HG02623 (cell line): ENCODE measurements around the gene DRGX.

Experiments used
- ATAC-seq: cut with Tn5 transposase; IDR thresholded peaks from one replicate; pipeline ENCODE4 v1.9.1; 2021; ENCODE audit warnings: moderate library complexity; ENCODE audit not compliant: unreplicated experiment

DRGX gene

DNA sequence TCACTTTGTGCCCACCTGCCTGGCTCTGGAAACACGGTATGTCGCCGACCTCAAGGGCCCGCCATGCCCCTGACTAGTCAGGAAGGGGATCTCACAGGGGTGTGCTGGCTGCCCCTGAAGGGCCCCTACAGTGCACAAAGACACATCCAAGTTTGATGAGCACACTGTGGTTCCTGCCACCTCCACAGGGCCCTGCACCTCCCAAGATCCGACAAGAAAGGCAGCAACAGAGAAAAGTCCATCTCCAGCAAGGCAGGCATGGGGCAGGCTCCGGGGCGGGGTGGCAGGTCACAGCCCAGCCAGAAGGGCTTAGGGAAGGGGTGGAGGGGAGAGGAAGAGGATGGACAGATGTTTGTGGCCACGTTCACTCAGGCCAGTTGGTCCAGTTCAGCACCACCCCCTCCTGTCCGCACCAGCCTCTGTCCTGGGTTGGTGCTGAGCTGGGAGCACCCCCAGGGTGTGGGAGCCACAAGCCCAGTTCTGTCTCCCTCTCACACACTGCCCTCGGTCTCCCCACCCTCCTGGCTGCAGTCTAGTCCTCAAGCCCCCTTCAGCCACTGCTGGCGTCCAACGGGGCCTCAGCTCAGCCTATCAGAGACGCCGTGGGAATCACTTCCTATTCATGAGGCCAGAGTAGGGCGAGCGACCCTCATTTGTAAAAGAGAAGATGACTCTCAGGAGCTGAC is 11.5 kb downstream of the DRGX start:
- no peak for ATAC-seq

DNA sequence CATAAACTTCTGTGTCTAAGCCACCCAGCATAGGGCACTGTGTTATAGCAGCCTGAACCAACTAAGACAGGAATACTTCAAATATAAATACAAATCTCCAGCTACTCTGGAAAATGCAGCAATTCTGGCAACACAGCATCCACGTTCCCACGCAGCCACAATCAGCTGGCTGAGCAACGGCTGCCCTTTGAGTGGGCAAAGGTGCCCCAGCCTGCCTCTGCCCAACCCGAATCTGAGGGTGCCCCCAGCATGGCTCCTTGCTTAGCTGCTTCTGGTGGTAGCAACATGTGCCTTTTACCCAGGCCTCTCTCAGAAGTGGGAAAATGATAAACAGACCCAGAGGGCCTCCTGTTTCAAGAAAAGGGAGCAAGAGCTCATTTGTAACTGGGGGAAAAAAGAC is 12.0 kb downstream of the DRGX start:
- ATAC-seq = no peak

DNA sequence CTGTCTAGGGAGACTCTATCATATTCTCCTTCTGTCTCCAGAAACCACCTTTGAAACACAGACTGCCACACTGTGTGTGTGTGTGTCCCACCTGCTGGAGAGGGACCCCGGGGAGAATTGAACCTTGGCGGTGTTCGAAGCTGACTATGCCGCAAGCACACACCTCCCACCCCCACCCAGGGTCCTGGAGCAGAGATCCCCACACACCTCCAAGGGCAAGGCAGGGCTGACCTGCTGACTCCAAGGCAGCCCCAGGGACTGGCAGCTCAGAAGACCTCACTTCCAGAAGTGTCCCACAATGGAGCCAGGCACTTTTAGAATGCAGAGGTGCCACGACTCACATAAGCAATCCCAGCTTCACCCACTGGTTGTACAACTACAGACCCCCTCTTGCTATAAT is 13.1 kb downstream of the DRGX start:
- ATAC-seq = no peak

DNA sequence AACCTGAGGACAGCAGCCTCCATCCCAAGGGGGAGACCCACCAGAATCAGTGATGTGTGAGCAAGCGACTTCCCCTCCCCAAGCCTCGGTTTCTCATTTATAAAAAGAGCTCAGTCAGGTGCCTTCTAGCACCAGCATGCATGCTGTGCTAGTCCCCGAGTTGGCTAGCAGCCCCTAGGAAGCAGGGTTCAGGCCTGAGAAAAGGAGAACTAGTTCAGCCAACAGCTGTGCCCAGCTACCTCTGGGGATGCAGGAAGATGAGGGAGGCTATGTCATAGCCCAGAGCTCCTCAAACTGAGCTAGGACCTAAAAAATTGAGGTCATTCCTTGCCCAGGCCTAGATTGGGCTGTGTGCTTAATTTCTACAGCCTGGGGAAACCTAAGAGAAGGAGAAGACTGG is 13.7 kb downstream of the DRGX start:
- no peak for ATAC-seq

DNA sequence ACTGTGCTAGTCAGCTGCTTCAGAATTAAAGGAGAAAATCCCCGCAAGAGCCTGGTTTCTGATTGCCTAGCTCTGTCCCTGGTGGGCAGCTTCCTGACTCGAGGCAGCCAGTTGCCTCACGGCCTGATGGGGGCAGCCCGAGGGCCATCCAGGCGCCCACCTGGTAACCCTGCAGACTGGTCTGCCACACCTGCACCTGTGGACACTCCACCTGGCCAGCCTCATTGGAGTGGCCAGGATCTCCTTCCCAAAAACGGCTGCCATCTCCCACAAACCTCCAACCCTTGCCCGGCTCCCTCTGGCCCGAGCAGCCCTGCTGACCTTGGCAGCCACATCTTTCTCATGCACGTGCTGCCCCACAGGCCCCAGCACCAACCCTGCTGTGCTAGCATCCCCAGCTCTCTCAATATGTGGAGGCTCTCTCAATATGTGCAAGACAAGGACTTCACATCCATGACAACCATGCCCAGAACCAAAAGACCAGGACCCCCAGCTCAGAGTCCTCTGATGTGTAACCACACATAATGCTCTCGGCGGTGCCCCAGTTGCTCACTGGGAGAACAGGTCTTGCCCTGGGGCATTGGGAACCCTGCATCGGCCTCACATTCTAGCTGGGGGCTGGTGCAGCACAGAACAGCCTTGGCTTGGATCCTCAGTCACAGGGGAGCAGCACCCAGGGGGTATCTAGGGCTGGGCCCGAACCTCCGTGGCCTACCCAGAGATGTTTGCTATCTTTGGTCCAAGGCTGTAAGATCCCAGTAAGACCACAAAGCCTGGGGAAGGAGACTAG is 14.6 kb downstream of the DRGX start:
- ATAC-seq = no peak

DNA sequence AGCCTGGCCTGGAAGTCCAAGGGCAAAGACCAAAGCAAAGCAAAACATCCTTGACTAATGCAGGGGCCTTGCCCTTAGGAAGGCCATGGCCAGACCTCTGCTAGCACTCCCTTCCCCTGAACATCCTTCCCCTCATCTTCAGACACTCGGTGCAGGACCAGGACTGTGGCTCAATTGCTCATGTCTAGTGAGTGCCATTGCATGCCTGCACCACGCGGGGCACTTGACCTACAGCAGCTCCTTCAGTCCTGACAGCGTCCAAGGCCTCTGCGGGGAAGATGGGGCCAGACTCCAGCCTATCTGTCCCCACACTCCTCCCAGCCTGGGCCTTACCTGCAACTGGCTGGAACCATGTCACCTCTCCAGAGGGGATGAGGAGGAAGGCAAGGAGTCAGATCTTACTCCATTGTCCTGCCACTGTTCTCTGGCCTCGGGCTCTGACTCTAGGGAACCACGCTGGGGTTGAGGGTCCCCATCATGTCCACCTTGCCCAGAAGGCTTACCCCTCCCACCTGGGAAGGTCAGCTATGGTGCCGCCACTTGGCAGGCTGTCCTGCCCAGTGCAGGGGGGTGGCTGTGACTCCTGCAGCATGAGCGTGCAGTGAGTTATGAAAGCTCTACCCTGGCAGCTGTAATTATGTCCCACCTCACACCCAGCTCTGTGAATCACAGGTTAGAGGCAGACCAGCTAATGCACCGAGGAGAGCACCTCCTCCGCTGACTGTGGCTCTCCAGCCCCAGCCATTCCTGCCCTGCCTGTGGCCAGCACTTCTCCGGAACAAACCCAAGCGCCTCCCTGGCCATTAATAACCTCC is 16.1 kb downstream of the DRGX start:
- no peak for ATAC-seq

DNA sequence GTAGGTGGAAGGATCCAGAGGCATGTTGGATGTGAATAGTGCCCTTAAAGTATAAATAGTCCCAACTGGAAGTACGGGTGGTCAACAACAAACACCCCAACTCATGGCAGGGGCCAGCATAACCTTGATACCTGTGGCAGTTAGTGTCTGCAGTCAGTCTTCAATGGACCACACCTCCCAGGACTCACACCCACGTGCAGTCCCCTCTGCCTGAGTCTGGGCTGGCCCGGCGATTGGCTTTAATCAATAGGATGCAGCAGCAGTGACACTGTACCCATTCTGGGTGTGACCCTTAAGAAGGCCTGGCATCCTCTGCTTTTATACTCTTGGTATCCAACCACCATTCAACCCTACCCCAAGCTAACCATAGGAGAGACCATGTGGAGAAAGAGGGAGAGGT is 18.6 kb downstream of the DRGX start:
- no peak for ATAC-seq

DNA sequence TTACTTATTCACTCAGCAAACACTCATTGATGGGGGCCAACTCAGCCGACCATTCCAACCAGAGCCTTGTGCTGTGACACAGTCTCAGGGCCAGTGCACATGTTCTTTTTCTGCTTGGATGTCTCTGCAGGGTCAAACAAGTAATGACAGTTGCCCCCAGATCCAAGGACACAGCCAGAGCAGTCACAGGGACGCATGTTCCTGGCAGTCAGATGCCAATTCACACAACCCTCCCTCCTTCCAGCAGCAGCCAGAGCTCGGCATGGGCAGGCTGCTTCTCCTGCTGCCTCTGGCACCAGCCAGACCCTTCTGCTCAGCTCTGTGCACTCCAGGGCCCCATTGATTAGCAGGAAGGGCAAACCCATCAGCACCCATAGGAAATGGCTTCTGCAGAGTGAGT is 20.3 kb downstream of the DRGX start:
- ATAC-seq = no peak

DNA sequence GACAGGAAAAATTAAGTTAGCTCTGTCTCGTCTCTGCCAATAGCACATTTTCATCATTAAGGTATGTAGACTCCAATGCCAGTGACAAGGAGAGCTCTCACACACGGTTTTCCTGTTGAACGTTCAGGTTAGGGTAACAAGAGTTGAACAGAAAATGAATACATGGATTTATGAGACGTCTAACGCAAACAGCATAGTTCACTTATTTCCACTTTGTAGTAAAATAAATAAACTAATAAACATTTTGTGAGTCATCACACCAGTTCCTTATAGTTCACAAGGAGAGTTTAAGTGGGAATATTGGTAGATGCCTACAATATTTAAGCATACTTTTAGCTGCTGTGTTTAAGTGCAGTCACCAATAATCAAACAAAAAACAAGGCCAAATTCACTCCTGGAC is 21.1 kb downstream of the DRGX start:
- ATAC-seq = no peak

DNA sequence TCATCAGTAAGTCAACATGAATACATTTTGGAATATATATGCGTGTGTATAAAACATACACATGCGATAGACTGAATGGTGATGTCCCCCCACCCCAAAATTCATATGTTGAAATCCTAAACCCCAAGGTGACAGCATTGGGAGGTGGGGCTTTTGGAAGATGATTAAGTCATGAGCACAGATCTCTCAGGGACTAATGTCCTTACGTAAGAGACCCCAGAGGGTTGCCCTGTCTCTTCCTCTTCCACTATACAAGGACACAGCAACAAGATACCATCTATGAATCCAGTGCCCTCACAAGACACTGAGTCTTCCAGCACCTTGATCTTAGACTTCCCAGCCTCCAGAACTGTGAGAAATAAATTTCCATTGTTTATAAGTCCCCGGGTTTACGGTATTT is 22.5 kb downstream of the DRGX start:
- no peak for ATAC-seq

DNA sequence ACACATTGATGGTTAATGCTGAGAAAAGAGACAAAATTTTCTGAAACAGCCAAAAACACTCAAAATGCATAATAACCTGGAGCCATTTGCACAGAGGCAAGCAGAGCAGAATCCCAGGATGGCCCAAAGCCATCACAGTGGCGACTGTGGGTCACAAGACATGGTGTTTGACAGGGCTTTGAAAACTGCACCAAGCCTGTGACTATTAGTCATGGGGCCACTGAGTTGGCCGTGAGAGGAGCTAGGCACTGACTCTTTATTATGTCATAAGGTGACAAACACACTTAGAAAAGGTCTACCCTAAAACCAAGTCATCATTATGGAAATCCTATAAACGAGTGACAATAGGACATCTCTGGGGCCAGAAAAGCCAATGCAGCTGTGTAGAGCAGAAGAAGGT is 23.9 kb downstream of the DRGX start:
- ATAC-seq = no peak

DNA sequence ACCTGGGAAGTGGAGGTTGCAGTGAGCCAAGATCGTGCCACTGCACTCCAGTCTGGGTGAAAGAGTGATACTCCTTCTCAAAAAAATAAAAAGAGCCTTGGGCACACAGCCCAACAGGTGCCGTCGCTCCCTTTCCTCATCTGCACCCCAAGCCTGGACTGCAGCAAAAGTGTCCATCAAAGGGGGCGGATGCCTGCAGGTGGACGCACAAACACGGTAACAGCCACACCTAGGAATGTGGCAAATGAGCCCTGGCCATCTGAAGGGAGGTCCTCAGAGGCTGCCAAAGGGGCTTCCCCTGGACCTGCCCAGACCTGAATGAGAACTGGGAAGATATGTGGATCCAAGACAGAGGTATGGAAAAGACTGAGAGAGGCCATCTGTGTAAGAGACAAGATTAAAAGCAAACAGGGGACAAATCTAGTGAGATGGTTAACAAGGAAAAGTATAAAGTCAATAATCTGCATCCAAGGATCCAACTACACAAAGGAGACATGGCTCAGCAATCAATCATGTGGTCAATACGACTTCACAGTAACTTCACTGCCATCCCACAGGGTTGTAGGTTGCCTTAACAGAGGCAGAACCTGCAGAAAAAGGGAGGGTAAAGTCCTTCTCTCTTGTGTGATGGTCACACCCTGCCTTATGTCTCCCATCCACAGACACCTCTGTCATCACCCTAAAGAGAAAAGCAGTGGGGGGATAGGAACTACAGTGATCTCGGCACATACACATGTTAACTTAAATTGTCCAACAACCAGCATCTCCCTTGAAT is 25.4 kb downstream of the DRGX start:
- ATAC-seq = no peak

DNA sequence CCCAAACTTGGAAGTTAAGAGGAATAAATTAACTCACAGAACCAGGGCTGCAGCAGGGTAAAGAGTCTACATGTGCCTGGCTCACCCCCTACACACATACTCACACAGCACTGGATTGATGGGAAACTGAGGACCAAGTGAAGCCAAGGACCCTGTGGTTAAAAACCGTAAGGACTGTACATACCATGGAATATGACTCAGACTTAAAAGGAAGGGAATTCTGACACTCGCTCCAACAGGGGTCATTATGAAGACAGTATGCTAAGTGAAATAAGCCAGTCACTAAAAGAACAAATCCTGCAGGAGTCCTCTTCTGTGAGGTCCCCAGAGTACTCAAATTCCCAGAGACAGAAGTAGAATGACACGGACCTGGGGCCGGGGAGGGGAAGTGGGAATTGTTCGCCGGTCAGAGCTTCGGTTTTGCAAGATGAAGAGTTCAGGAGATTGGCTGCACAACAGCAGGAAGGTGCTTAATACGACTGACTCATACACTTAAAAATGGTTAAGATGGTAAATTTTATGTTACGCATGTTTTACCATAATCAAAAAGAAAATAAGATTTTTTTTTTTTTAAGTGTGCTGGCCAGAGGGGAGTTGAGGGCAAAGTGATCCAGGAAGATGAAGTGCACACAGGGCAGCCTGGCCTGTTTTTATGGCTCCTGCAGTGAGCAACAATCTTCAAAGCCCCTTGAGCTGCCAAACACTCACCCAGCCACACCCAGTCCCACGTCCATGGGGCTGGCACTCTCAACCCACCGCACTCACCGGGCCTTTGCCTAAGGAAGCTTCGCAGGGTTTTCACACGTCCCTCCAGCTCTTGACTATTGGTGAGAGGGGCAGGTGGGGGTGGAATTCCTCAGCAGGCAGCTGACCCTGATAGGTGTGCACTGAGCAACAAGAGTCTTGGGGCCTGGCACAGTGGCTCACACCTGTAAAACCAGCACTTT is 26.4 kb downstream of the DRGX start:
- ATAC-seq = no peak

DNA sequence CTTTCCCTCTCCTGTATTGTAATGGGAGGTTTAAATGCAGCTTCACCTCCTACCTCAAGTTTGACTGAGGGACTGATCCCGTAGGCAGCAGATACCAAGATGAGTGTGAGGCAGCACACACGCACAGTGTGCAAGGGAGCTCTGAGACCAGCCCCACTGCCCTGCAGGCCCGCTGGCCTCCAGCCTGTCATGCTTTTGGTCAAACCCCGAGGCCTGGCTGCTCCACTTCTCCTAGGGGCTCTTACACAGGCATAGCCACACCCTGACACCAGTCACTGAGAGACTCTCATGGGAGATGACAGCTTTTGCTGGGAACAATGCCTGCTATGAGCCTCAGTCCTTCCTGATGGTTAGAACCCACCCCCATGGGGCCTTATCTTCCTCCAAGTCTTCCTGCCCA is 27.6 kb downstream of the DRGX start:
- no peak for ATAC-seq

DNA sequence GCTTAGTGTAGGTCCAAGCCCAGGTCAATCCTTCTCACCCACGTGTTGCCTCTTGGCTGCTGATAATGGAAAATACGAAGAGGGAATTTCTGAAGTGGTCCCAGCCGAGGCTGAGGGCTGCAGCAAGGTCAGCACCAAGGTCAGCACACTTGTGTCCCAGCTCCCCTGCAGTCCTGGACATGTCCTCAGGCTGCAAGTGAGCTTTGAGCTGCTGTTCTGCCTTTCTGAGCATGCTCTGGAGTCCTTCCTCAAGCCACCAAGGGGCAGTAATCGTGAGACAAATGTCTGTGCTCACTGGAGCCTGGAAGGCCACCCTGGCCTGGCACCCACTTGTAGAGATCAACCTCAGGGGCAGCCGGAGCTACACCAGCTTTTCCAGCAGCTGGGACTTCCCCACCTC is 28.3 kb downstream of the DRGX start:
- no peak for ATAC-seq

DNA sequence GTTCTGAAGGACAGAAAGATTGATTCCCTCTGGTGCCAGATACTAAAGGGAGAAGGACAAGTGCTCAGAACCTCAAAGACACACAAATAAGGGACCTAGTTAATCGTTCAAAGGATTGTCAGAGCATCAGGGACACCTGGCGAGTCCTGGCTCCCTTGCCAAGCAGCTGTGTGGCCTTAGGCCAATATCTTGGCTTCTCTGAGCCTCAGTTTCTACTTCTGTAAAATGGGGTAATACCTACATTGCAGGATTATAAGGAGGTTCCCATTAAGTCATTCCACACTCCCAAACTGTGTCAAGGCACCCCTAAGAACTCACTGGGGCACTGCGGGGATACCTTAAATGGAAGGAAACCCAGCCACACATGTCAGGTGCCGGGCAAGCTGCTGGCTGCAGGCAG is 29.4 kb downstream of the DRGX start:
- no peak for ATAC-seq

DNA sequence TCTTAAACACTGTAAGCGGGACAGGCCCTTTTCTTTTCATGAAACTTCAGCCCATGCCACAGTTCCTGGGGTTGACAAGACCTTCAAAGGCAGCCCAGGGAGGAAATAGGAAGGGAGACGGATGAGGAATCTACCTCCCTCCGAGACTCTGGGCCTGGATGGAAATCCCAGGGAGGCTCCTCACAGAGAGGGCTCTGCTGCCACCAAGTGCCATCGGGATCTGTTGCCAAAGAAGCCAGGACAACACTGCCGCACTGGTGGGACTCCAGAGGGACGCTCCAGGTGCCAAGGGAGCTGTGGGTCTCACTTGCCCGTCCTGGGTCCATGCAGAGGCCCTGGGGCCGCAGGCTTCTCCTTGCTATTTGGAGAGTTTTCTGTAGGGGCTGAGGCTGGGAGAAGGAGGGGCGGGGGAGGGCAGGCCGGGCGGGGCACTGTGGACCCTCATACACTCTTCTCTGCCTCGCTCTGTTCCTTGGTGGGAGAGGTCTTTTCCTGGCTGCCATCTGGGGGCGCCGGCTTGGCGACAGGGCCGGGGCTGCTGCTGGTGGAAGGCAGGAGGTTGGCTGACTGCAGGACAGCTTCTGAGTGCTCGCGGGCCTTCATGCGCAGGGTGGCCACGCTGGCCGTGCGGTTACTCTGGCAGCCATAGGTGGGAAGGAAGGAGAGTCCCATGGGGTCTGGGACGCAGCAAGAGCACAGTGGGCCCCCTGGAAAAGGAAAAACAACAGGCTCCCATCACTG is 30.0 kb downstream of the DRGX start:
- ATAC-seq = no peak

DNA sequence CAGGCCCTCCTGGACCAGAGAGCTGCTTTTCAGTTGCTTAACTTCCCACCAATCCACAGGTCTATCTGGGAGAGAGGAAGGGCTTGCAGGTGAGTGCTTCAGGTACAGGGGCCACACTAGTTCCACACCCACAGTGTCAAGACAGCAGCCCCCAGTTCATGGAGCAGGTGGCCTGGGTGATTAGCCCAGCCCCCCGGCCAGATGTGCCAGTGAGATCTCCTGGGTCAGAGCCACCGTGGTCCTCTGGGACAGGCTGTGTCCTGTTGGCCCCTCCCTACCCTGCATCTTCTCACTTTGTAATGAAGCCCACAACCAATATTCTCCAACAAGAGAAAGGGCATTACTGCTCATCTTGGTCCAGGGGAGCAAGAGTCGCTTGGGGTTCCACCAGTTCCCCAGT is 30.6 kb downstream of the DRGX start:
- no peak for ATAC-seq

DNA sequence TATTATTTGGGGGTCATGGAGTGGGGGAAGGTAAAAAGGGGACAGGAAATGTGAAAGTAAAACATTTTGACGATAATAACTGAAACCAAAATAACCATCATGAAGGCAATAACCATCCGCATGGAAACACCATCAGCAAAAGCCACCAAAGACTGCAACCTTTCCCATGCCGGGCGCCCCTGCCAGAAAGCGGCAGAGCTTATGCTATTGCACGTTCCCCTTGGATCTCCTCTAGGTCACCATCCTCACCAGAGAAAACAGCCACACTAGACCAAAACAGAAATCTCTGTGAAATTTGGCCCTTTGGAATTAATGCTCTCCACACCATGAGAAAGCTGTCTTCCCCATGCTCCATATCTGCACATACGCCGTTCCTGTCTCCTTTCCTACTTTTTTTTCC is 31.1 kb downstream of the DRGX start:
- ATAC-seq = no peak
